ENCODE data around the gene HS3ST6. TPM values are rescaled to one million over a fixed set of nuclear protein-coding genes. Genes with fewer than 3 reads are reported as not detected.
"Not testable (repeated sequence)": the region's sequence is repeated elsewhere in the genome, so short reads cannot be mapped to it uniquely, and the experiment has no call there.

The HS3ST6 gene
- total RNA-seq, 1 experiment from 2014 or later, result not detected

DNA sequence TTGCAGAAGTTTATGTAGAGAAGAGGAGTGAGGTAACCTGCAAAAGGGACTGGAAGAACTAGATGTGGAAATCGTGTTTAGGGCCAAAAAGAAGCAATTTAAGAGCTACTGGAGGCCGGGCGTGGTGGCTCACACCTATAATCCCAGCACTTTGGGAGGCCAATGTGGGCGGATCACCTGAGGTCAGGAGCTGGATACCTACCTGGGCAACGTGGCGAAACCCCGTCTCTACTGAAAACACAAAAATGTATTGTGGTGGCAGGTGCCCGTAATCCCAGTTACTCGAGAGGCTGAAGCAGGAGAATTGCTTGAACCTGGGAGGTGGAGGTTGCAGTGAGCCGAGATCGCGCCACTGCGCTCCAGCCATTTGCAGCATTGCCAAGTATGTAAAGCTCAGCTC, 42.1 kb downstream of the HS3ST6 start:
- H3K27me3 ChIP-seq (ENCODE audit: insufficient read depth, low read length); H3K9me2 ChIP-seq (ENCODE audit: insufficient read depth); intact Hi-C loops (cut with micrococcal nuclease); H3K9ac ChIP-seq (ENCODE audit: low read length); H3K27ac ChIP-seq (ENCODE audit: low read depth, low read length); BruUV-seq (replicated peaks); H3K4me2 ChIP-seq (ENCODE audit: low read length); H3K4me3 ChIP-seq (replicated peaks in 1 of 2; ENCODE audit: low read depth in 1 of 2, low read length in 2 of 2); H4K20me1 ChIP-seq (ENCODE audit: insufficient read depth); H3K79me2 ChIP-seq (ENCODE audit: insufficient read depth, low read length); H2AFZ ChIP-seq (ENCODE audit: low read depth, low read length, poor library complexity, severe bottlenecking); RAD21 ChIA-PET (ENCODE audit: low non-redundant PET in 1 of 2, low total read pairs in 2 of 2, uncharacterized antibody in 2 of 2, unreplicated experiment in 2 of 2); H3K36me3 ChIP-seq (ENCODE audit: control insufficient read depth in 1 of 2, insufficient read depth in 2 of 2, low read length in 2 of 2); H3K4me1 ChIP-seq (ENCODE audit: control insufficient read depth in 1 of 2, insufficient read depth in 2 of 2, low read length in 2 of 2); H3K9me3 ChIP-seq (ENCODE audit: control insufficient read depth in 1 of 2, insufficient read depth in 1 of 2, low read depth in 1 of 2, low read length in 2 of 2); DNase-seq (ENCODE audit: low read depth, low spot score); ATAC-seq; CTCF ChIA-PET: not testable (repeated sequence)
- POLR2A ChIA-PET, result interaction anchor here (0.8 kb wide), 1 partner anchor 47 kb away, joined by 3 read pairs; no protein-coding TSS in a partner anchor

DNA sequence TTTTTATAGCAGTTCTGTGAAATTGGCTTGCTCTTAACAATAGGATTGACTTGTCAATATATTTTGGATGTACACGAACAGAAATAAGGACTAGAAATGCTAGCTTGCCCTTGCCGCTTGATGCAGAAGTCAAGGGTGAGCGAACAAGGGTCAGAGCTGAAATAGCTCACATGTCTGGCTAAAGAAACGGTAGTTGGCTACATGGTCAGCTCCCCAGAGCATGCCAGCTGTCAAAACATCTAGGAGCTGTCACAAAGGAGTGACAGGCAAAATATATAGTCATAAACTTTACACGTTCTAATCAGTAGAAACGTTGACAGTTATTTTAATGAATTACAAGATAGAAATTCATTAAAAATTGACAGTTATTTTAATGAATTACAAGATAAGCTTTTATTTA, 43.4 kb downstream of the HS3ST6 start:
- no peak overlapping the region for H3K4me2 ChIP-seq (ENCODE audit: low read length)
- H2AFZ ChIP-seq (ENCODE audit: low read depth, low read length, poor library complexity, severe bottlenecking), result no peak overlapping the region
- no TSS peak for BruUV-seq (replicated peaks)
- no peaks in the 10 kb centered on the region for H4K20me1 ChIP-seq (ENCODE audit: insufficient read depth)
- ChIA-PET RAD21 (ENCODE audit: low non-redundant PET in 1 of 2, low total read pairs in 2 of 2, uncharacterized antibody in 2 of 2, unreplicated experiment in 2 of 2) (no interaction called here), POLR2A (no interaction called here), CTCF (interaction anchor here (0.9 kb wide), 2 partner anchors 11 to 49 kb away, joined by 3 to 4 read pairs; no protein-coding TSS in a partner anchor)
- DNase-seq (ENCODE audit: low read depth, low spot score), result no peak
- TF ChIP-seq SP1 (IDR thresholded peaks at IDR 0.05; ENCODE audit: low read depth) (no peak), POLR2A (IDR thresholded peaks at IDR 0.05; ENCODE audit: borderline replicate concordance, extremely low read depth, insufficient read depth, insufficient read length) (no peak), JUND (IDR thresholded peaks at IDR 0.05) (no peak), EGR1 (IDR thresholded peaks at IDR 0.05; ENCODE audit: low read depth) (no peak), POLR2AphosphoS5 (IDR thresholded peaks at IDR 0.05; ENCODE audit: low read depth, low read length) (no peak)
- no peaks in the 10 kb centered on the region for H3K27me3 ChIP-seq (ENCODE audit: insufficient read depth, low read length)
- intact Hi-C loops (cut with micrococcal nuclease), result no loop called here
- H3K36me3 ChIP-seq (ENCODE audit: control insufficient read depth in 1 of 2, insufficient read depth in 2 of 2, low read length in 2 of 2), result no peaks in the 10 kb centered on the region
- H3K9ac ChIP-seq (ENCODE audit: low read length), result no peak overlapping the region
- no peaks in the 10 kb centered on the region for H3K9me2 ChIP-seq (ENCODE audit: insufficient read depth)
- ATAC-seq, result no peak
- H3K27ac ChIP-seq (ENCODE audit: low read depth, low read length), result no peak overlapping the region
- peaks cover 9 to 20% of the 10 kb centered on the region in 2 experiments for H3K4me1 ChIP-seq (ENCODE audit: control insufficient read depth in 1 of 2, insufficient read depth in 2 of 2, low read length in 2 of 2)
- H3K9me3 ChIP-seq (ENCODE audit: control insufficient read depth in 1 of 2, insufficient read depth in 1 of 2, low read depth in 1 of 2, low read length in 2 of 2), result no peaks in the 10 kb centered on the region
- H3K79me2 ChIP-seq (ENCODE audit: insufficient read depth, low read length), result no peaks in the 10 kb centered on the region
- H3K4me3 ChIP-seq (replicated peaks in 1 of 2; ENCODE audit: low read depth in 1 of 2, low read length in 2 of 2), result no peak overlapping the region
